HG03521 (cell line): ENCODE measurements around the gene HOXD3.

Source experiments
- ATAC-seq: cut with Tn5 transposase; IDR thresholded peaks from one replicate; pipeline ENCODE4 v1.9.1; 2021; ENCODE audit warnings: mild to moderate bottlenecking, moderate library complexity; ENCODE audit not compliant: unreplicated experiment

HOXD3 gene

GRCh38 chr2:176202491-176202890, 45.4 kb downstream of the HOXD3 start:
- no peak for ATAC-seq

DNA sequence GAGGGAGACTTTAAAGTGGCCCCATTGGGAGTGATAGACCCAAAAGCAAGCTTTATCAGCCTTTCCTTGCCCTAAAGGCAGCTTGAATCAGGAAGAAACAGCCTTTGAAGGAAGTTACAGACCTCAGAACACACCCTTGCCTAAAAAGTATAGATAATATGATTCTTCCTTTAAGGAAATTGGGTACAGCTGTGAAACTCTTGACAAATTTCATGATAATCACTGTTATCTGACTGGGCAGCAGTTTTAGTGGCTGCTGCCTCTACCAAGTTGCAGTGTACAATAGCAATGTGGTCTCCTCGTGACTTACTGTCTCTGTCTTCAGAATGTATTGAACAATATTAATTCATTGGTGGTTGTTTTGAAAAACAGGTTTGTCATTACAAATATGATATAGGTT, 48.0 kb downstream of the HOXD3 start:
- no peak for ATAC-seq

DNA sequence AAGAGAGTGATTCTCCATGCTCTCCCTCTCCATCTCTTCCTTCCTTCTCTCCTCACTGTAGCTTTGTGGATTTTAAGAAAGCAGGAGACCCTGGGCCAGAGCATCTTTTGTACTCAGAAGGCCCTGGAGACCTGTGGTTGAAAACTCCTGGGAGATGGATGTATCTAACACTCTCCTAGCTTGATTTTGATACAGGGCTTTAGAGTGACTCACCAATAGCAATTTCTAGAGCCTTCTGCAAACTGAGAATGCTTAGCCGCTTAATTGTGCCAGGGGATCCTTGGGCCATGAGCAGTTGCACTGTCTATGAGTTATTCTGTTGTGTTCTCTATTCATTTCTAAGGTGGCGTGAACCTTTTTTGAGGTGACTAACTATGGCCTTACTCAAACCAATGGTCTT, 49.0 kb downstream of the HOXD3 start:
- no peak for ATAC-seq

- no peak for ATAC-seq
Measured at GRCh38 chr2:176206682-176207081, 49.6 kb downstream of the HOXD3 start.

- ATAC-seq = no peak
Measured at GRCh38 chr2:176211110-176211509, 54.0 kb downstream of the HOXD3 start.

DNA sequence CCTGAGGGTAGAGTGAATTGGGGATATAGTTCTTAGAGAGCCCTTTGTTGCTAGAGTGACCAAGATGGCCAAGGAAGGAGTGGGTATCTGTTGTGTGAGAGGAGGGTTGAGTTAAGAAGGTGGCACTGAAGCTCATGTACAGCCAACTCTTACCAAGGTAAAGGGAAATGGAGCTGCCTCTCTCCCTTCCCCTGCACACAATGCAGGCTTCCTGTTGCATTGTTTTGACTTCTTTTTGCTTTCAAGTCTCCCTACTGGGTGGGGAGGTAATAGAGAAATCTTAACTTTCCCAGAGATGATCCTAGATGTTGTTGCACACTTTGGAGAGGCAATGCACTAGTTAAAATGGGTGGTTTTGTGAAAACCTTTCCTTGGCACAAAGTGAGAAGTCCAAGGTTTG, 55.2 kb downstream of the HOXD3 start:
- no peak for ATAC-seq

- no peak for ATAC-seq
Measured at GRCh38 chr2:176213406-176213805, 56.3 kb downstream of the HOXD3 start.
